ENCODE measurements around the gene NFIA. TPM values are rescaled to one million over a fixed set of nuclear protein-coding genes. Genes with fewer than 3 reads are reported as not detected.

NFIA gene
- total and polyA plus RNA-seq, 2 donors (not counting 1 experiment from before 2014, with no cell fraction given) = 0.28 to 0.54 TPM

DNA sequence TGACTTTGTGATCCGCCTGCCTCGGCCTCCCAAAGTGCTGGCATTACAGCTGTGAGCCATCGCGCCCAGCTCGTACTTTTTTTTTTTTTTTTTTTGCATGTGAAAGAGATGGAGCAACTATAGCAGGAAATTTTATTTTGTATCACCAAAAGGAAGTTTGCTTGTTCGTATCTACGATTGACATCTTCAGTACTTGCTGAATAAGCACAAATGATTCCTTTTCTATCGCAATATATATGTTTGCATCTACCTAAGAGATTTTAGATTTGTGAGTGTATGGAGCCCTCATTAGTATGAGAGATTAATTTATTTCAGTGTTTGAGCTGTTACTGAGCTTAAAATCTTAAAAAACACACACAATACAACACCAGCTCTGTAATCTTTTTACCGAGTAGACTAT, 143.1 kb downstream of the NFIA start:
- H3K4me2 ChIP-seq (replicated peaks; ENCODE audit: low read depth, low read length, poor library complexity, severe bottlenecking) = no peak overlapping the region
- ATAC-seq (ENCODE audit: low read depth) (no peak), DNase-seq (no peak)
- H3K4me1 Mint-ChIP-seq = no peaks in the 10 kb centered on the region
- H3K27me3 Mint-ChIP-seq = peaks cover 9% of the 10 kb centered on the region
- intact Hi-C loops (cut with micrococcal nuclease) = no loop called here
- no peaks in the 10 kb centered on the region for H3K9me3 ChIP-seq (ENCODE audit: control extremely low read depth in 1 of 3, control insufficient read depth in 2 of 3, insufficient read depth in 1 of 3, low read length in 2 of 3)
- no peak overlapping the region for H3K27ac ChIP-seq (ENCODE audit: low read length in 2 of 2)
- no peaks in the 10 kb centered on the region for H3K4me1 ChIP-seq (ENCODE audit: control insufficient read depth in 2 of 2, insufficient read depth in 2 of 2, low read length in 2 of 2)
- H4K20me1 ChIP-seq (ENCODE audit: control insufficient read depth, insufficient read depth, low read length, poor library complexity, severe bottlenecking) = no peaks in the 10 kb centered on the region
- H3K27ac Mint-ChIP-seq = no peak overlapping the region
- no peak overlapping the region for H2AFZ ChIP-seq (ENCODE audit: insufficient read depth, low read depth, low read length, poor library complexity, severe bottlenecking)
- ChIA-PET POLR2A (no interaction called here), CTCF (interaction anchor here (0.6 to 0.7 kb wide), 2 partner anchors 15 to 403 kb away, joined by 3 to 4 read pairs; no protein-coding TSS in a partner anchor)
- H3K36me3 ChIP-seq (replicated peaks in 1 of 2; ENCODE audit: control extremely low read depth in 1 of 2, control insufficient read depth in 1 of 2, extremely low read depth in 1 of 2, insufficient read depth in 2 of 2, low read length in 1 of 2) = no peaks in the 10 kb centered on the region
- no peak overlapping the region for H3K4me3 ChIP-seq (ENCODE audit: control extremely low read depth in 1 of 5, extremely low read depth in 1 of 5, insufficient read depth in 1 of 5, low read depth in 2 of 5, low read length in 4 of 5)
- WGBS (ENCODE audit: insufficient coverage) = no CpG with 5 or more reads among the region's 9 CpGs
- H3K27me3 ChIP-seq (replicated peaks in 1 of 4; ENCODE audit: control extremely low read depth in 1 of 4, control insufficient read depth in 3 of 4, insufficient read depth in 4 of 4, low read length in 3 of 4) = no peaks in the 10 kb centered on the region
- TF ChIP-seq EZH2 (IDR thresholded peaks at IDR 0.05; ENCODE audit: borderline replicate concordance, insufficient read depth, low read depth, low read length, poor library complexity, severe bottlenecking) = no peak
- TF ChIP-seq, protein P1, sequence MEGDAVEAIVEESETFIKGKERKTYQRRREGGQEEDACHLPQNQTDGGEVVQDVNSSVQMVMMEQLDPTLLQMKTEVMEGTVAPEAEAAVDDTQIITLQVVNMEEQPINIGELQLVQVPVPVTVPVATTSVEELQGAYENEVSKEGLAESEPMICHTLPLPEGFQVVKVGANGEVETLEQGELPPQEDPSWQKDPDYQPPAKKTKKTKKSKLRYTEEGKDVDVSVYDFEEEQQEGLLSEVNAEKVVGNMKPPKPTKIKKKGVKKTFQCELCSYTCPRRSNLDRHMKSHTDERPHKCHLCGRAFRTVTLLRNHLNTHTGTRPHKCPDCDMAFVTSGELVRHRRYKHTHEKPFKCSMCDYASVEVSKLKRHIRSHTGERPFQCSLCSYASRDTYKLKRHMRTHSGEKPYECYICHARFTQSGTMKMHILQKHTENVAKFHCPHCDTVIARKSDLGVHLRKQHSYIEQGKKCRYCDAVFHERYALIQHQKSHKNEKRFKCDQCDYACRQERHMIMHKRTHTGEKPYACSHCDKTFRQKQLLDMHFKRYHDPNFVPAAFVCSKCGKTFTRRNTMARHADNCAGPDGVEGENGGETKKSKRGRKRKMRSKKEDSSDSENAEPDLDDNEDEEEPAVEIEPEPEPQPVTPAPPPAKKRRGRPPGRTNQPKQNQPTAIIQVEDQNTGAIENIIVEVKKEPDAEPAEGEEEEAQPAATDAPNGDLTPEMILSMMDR (IDR thresholded peaks at IDR 0.05) = no peak
- no peak overlapping the region for H3K4me3 Mint-ChIP-seq
- no peaks in the 10 kb centered on the region for H3K79me2 ChIP-seq (ENCODE audit: control insufficient read depth, insufficient read depth, low read length)
- H3K9me3 Mint-ChIP-seq (ENCODE audit: insufficient read depth) = no peaks in the 10 kb centered on the region
- no peak overlapping the region for H3K9ac ChIP-seq (ENCODE audit: low read length)

DNA sequence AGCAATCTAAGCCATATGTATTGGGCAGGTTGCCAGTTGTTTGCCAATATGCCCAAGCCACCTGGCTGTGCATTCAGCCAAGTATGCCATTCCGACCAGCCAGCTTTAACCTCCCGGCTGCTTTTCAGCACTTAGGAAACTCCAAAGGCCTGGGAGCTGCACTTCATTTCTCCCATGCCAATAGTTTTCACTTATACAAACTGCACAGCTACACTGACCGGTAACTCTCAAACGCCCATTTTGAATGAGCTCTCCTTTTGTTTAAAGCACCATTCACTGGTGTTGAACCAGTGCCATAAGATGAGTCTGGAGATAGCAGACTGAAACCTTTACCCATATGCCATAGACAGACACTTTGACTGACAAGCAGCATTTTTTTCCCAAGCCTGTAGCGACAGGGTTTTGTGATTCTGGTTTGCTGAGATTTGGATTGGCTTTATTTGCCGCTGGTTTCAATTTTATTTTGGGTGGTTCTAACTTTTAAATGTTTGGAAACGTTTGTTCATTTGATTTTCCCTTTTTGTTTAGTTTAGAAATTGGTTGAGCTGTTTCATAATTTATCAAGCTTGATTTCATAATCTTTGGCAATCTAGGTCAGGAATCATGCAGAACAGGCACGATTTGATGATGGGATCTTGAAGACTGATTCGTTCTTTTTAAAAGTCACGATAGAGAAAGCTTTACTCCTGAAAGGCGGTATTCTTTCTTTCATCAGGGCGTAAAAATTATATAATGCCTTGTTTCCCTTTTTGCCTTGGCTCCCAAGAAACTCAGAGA, 144.6 kb downstream of the NFIA start:
- no peaks in the 10 kb centered on the region for H3K9me3 ChIP-seq (ENCODE audit: control extremely low read depth in 1 of 3, control insufficient read depth in 2 of 3, insufficient read depth in 1 of 3, low read length in 2 of 3)
- H3K4me3 ChIP-seq (ENCODE audit: control extremely low read depth in 1 of 5, extremely low read depth in 1 of 5, insufficient read depth in 1 of 5, low read depth in 2 of 5, low read length in 4 of 5) = no peak overlapping the region
- H3K27me3 Mint-ChIP-seq = peaks cover 13% of the 10 kb centered on the region
- WGBS (ENCODE audit: insufficient coverage) = 96% methylated on average over 6 of the region's 12 CpGs
- ChIA-PET CTCF (no interaction called here), POLR2A (no interaction called here)
- no peak overlapping the region for H3K4me3 Mint-ChIP-seq
- H3K27ac Mint-ChIP-seq = no peak overlapping the region
- no peak overlapping the region for H3K4me2 ChIP-seq (replicated peaks; ENCODE audit: low read depth, low read length, poor library complexity, severe bottlenecking)
- no peaks in the 10 kb centered on the region for H3K36me3 ChIP-seq (replicated peaks in 1 of 2; ENCODE audit: control extremely low read depth in 1 of 2, control insufficient read depth in 1 of 2, extremely low read depth in 1 of 2, insufficient read depth in 2 of 2, low read length in 1 of 2)
- ATAC-seq (ENCODE audit: low read depth) (no peak), DNase-seq (no peak)
- no peaks in the 10 kb centered on the region for H3K79me2 ChIP-seq (ENCODE audit: control insufficient read depth, insufficient read depth, low read length)
- H4K20me1 ChIP-seq (ENCODE audit: control insufficient read depth, insufficient read depth, low read length, poor library complexity, severe bottlenecking) = no peaks in the 10 kb centered on the region
- H3K27ac ChIP-seq (ENCODE audit: low read length in 2 of 2) = no peak overlapping the region
- no peaks in the 10 kb centered on the region for H3K27me3 ChIP-seq (replicated peaks in 1 of 4; ENCODE audit: control extremely low read depth in 1 of 4, control insufficient read depth in 3 of 4, insufficient read depth in 4 of 4, low read length in 3 of 4)
- no peak overlapping the region for H2AFZ ChIP-seq (ENCODE audit: insufficient read depth, low read depth, low read length, poor library complexity, severe bottlenecking)
- intact Hi-C loops (cut with micrococcal nuclease) = no loop called here
- H3K9me3 Mint-ChIP-seq (ENCODE audit: insufficient read depth) = no peaks in the 10 kb centered on the region
- H3K4me1 Mint-ChIP-seq = no peaks in the 10 kb centered on the region
- no peak overlapping the region for H3K9ac ChIP-seq (ENCODE audit: low read length)
- no peaks in the 10 kb centered on the region for H3K4me1 ChIP-seq (ENCODE audit: control insufficient read depth in 2 of 2, insufficient read depth in 2 of 2, low read length in 2 of 2)
- TF ChIP-seq, protein P1 (IDR thresholded peaks at IDR 0.05) = no peak
- no peak for TF ChIP-seq EZH2 (IDR thresholded peaks at IDR 0.05; ENCODE audit: borderline replicate concordance, insufficient read depth, low read depth, low read length, poor library complexity, severe bottlenecking)

Measured in B cell (primary cell).